ENCODE data around the gene RPL32. TPM values are rescaled to one million over a fixed set of nuclear protein-coding genes. Genes with fewer than 3 reads are reported as not detected.
A peak's percentile ranks its signal among the peaks of the same experiment; 100 is the strongest.

Gene RPL32
- total and polyA plus RNA-seq, 9 of the 15 experiments (the other 6 are each of a cell fraction or from before 2014, with no cell fraction given) = 2,738 to 6,200 (median 4,286) TPM

- TF ChIP-seq E4F1 (CRISPR knock-in tag; IDR thresholded peaks at IDR 0.05; ENCODE audit: borderline replicate concordance) = no peak
- TF ChIP-seq SMARCA5 (IDR thresholded peaks at IDR 0.05) = no peak
- TF ChIP-seq PML (IDR thresholded peaks at IDR 0.05; ENCODE audit: low read length) = peak; percentile 93
- TF ChIP-seq TCF3 (CRISPR knock-in tag; IDR thresholded peaks at IDR 0.05) = 0 out of 2 replicates have a peak, but pooled peaks have one; percentile 8
- no peak for TF ChIP-seq RCOR1 (IDR thresholded peaks at IDR 0.05; ENCODE audit: borderline replicate concordance in 1 of 2, low read depth in 2 of 2, low read length in 2 of 2)
- TF ChIP-seq CBX2 (IDR thresholded peaks at IDR 0.05; ENCODE audit: insufficient read depth, low read length, poor library complexity, severe bottlenecking) = no peak
- TF ChIP-seq CEBPB (tag; IDR thresholded peaks at IDR 0.05) = peak; percentile 86
- TF ChIP-seq THRAP3 (IDR thresholded peaks at IDR 0.05; ENCODE audit: borderline replicate concordance) = no peak
- 0 out of 2 replicates have a peak, but pooled peaks have one; percentile 16 for TF ChIP-seq SMAD4 (CRISPR knock-in tag; conservative IDR thresholded peaks at IDR 0.05)
- TF ChIP-seq ZNF57 (CRISPR knock-in tag; IDR thresholded peaks at IDR 0.05) = no peak
- TF ChIP-seq C11orf30 (IDR thresholded peaks at IDR 0.05; ENCODE audit: low read depth) = peak; percentile 53
- no peak; the same call in 1 of the 2 replicates for TF ChIP-seq CTBP1 (IDR thresholded peaks at IDR 0.05; ENCODE audit: borderline replicate concordance)
- TF ChIP-seq CTCFL (IDR thresholded peaks at IDR 0.05; ENCODE audit: borderline replicate concordance, insufficient read depth, low read depth, low read length, poor library complexity, severe bottlenecking) = peak; percentile 86
- TF ChIP-seq, protein P1, sequence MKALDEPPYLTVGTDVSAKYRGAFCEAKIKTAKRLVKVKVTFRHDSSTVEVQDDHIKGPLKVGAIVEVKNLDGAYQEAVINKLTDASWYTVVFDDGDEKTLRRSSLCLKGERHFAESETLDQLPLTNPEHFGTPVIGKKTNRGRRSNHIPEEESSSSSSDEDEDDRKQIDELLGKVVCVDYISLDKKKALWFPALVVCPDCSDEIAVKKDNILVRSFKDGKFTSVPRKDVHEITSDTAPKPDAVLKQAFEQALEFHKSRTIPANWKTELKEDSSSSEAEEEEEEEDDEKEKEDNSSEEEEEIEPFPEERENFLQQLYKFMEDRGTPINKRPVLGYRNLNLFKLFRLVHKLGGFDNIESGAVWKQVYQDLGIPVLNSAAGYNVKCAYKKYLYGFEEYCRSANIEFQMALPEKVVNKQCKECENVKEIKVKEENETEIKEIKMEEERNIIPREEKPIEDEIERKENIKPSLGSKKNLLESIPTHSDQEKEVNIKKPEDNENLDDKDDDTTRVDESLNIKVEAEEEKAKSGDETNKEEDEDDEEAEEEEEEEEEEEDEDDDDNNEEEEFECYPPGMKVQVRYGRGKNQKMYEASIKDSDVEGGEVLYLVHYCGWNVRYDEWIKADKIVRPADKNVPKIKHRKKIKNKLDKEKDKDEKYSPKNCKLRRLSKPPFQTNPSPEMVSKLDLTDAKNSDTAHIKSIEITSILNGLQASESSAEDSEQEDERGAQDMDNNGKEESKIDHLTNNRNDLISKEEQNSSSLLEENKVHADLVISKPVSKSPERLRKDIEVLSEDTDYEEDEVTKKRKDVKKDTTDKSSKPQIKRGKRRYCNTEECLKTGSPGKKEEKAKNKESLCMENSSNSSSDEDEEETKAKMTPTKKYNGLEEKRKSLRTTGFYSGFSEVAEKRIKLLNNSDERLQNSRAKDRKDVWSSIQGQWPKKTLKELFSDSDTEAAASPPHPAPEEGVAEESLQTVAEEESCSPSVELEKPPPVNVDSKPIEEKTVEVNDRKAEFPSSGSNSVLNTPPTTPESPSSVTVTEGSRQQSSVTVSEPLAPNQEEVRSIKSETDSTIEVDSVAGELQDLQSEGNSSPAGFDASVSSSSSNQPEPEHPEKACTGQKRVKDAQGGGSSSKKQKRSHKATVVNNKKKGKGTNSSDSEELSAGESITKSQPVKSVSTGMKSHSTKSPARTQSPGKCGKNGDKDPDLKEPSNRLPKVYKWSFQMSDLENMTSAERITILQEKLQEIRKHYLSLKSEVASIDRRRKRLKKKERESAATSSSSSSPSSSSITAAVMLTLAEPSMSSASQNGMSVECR (CRISPR knock-in tag; IDR thresholded peaks at IDR 0.05) = peak; percentile 94
- 0 out of 2 replicates have a peak, but pooled peaks have one; percentile 48 for TF ChIP-seq CC2D1A (IDR thresholded peaks at IDR 0.05)
- TF ChIP-seq ZNF699 (CRISPR knock-in tag; IDR thresholded peaks at IDR 0.05; ENCODE audit: insufficient replicate concordance) = no peak
Observed at GRCh38 chr3:12841149-12841969, at the start of gene RPL32 (continued).
